HG03280 (cell line): ENCODE data around the gene CCNG2.

ENCODE experiments used
- ATAC-seq: cut with Tn5 transposase; IDR thresholded peaks from one replicate; pipeline ENCODE4 v1.9.1; 2021; ENCODE audit warnings: mild to moderate bottlenecking, moderate library complexity; ENCODE audit not compliant: unreplicated experiment

Gene CCNG2

GRCh38 chr4:77175201-77175611 is 18.2 kb downstream of the CCNG2 start:
- no peak for ATAC-seq

- ATAC-seq: no peak
Measured at GRCh38 chr4:77176640-77177039, 19.6 kb downstream of the CCNG2 start.

- ATAC-seq: no peak
Measured at GRCh38 chr4:77177199-77177598, 20.2 kb downstream of the CCNG2 start.

GRCh38 chr4:77178560-77178959 is 21.6 kb downstream of the CCNG2 start:
- no peak for ATAC-seq

GRCh38 chr4:77179519-77179918 is 22.5 kb downstream of the CCNG2 start:
- no peak for ATAC-seq

- ATAC-seq: no peak
Measured at GRCh38 chr4:77181720-77182119, 24.7 kb downstream of the CCNG2 start.

- ATAC-seq: no peak
Measured at GRCh38 chr4:77183777-77184420, 26.9 kb downstream of the CCNG2 start.

- no peak for ATAC-seq
Measured at GRCh38 chr4:77184974-77185373, 28.0 kb downstream of the CCNG2 start.

- no peak for ATAC-seq
Measured at GRCh38 chr4:77185686-77186085, 28.7 kb downstream of the CCNG2 start.

GRCh38 chr4:77187322-77187721 is 30.3 kb downstream of the CCNG2 start:
- no peak for ATAC-seq

GRCh38 chr4:77188498-77189220 is 31.7 kb downstream of the CCNG2 start:
- ATAC-seq: no peak

GRCh38 chr4:77189412-77189811 is 32.4 kb downstream of the CCNG2 start:
- ATAC-seq: no peak

GRCh38 chr4:77190053-77190452 is 33.0 kb downstream of the CCNG2 start:
- no peak for ATAC-seq

GRCh38 chr4:77193046-77193445 is 36.0 kb downstream of the CCNG2 start:
- no peak for ATAC-seq

GRCh38 chr4:77193511-77194102 is 36.6 kb downstream of the CCNG2 start:
- ATAC-seq: peak; percentile 92

- ATAC-seq: no peak
Measured at GRCh38 chr4:77194366-77194765, 37.4 kb downstream of the CCNG2 start.

GRCh38 chr4:77194989-77195388 is 38.0 kb downstream of the CCNG2 start:
- ATAC-seq: no peak

GRCh38 chr4:77196866-77197265 is 39.9 kb downstream of the CCNG2 start:
- ATAC-seq: peak; percentile 25

- no peak for ATAC-seq
Measured at GRCh38 chr4:77197361-77197760, 40.4 kb downstream of the CCNG2 start.

GRCh38 chr4:77197831-77198230 is 40.8 kb downstream of the CCNG2 start:
- no peak for ATAC-seq

GRCh38 chr4:77199276-77199675 is 42.3 kb downstream of the CCNG2 start:
- no peak for ATAC-seq

GRCh38 chr4:77199701-77200100 is 42.7 kb downstream of the CCNG2 start:
- no peak for ATAC-seq
